Measurements from ENCODE around the gene SLC35F4.

GRCh38 chr14:57897144-57897748 lies 31.4 kb upstream of the SLC35F4 start:
- TF ChIP-seq EP300 (IDR thresholded peaks at IDR 0.05; ENCODE audit: borderline replicate concordance) (no peak), MAX (IDR thresholded peaks at IDR 0.05) (no peak), YY1 (IDR thresholded peaks at IDR 0.05; ENCODE audit: low read depth) (no peak), TAF1 (IDR thresholded peaks at IDR 0.05; ENCODE audit: low read depth) (no peak), REST (IDR thresholded peaks at IDR 0.05; ENCODE audit: low read depth) (no peak), USF1 (IDR thresholded peaks at IDR 0.05) (no peak), CREB1 (IDR thresholded peaks at IDR 0.05; ENCODE audit: low read depth) (no peak), NFIC (IDR thresholded peaks at IDR 0.05) (no peak), TEAD4 (IDR thresholded peaks at IDR 0.05) (no peak), EGR1 (IDR thresholded peaks at IDR 0.05) (no peak), CEBPB (IDR thresholded peaks at IDR 0.05) (no peak)

Measured in Ishikawa (cell line).